LNCAP (cell line): ENCODE measurements around the gene PRPSAP1.

Experiments
- CTCF ChIP-seq: fragments of 450-650 bp; IDR thresholded peaks from 2 replicates; pipeline ENCODE4 v1.5.1; 2017; ENCODE audit warnings: mild to moderate bottlenecking

The PRPSAP1 gene

GRCh38 chr17:76360461-76360860, 6.7 kb upstream of the PRPSAP1 start:
- TF ChIP-seq CTCF, result no peak

- TF ChIP-seq CTCF, result no peak
Measured at GRCh38 chr17:76359375-76359774, 5.7 kb upstream of the PRPSAP1 start.

GRCh38 chr17:76357597-76358158, 4.0 kb upstream of the PRPSAP1 start:
- no peak for TF ChIP-seq CTCF

GRCh38 chr17:76356803-76357456, 3.2 kb upstream of the PRPSAP1 start:
- TF ChIP-seq CTCF, result no peak

GRCh38 chr17:76354747-76355310, 1.1 kb upstream of the PRPSAP1 start:
- TF ChIP-seq CTCF, result no peak

- TF ChIP-seq CTCF, result no peak
Measured at GRCh38 chr17:76354317-76354729, 607 bp upstream of the PRPSAP1 start.

GRCh38 chr17:76353004-76353598, 615 bp downstream of the PRPSAP1 start:
- TF ChIP-seq CTCF, result no peak
